Epidermal melanocyte (primary cell): Measurements from ENCODE around the gene LCE6A.

ENCODE experiments used
- DNase-seq: peaks from one replicate; pipeline ENCODE4 v3.0.0; 2011; ENCODE audit warnings: low spot score; ENCODE audit not compliant: insufficient read length

The LCE6A gene

DNA sequence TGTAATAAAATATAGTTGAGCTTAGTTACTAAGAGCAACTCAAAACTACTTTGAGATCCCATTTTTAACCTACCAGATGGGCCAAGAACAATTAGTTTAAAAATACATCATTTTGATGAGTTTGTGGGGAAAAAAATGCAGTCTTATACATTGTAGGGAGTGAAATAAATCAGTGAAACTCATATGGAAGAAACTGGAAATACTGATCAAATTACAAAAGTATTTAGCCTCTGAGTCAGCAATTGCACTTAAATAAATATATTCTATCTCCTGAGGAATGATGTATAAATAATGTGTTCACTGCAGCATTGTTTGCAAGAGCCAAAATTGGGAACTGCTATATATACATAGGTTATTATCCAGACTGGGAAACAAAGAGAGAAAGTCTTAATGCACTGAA lies 30.8 kb downstream of the LCE6A start:
- no peak for DNase-seq

DNA sequence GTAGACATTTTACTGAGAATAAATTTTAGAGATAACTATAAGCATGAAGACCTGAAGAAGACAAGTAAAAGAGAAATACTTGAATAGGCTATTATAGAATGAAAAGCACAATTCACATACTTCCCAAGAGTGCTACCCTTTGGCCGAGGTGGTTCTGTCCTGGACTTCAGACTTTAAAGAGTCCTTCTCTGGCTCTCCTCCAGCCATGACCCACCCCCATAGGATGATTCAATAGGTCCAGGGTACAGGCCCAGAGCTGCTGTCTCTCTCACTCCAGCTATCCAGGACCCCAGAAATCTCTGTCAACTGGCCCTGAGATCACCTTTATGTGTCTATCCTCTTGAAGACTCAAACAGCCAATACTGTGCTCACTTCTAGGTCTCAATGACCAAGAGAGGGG lies 34.2 kb downstream of the LCE6A start:
- DNase-seq = no peak

DNA sequence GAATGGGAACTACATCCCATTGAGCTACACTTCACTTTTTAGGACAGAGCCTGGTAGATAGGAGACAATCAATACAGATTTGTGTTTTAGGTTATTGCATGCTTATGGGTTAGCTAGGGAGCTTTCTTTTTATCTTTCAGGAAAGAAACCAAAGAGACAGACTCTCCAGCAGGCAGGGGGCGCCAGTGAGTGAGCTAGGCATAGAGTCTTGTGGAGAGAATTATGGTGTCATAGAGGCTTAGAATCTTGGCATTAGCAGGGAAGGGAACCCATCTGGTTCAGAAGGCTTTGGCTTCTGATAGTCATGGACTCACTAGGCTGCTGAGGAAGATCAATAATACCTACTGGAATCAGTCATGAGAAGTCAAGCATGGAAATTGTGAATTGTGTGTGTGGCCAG lies 35.4 kb downstream of the LCE6A start, which contains the start of gene SMCP:
Gene SMCP, plus strand, starts transcription at position 281 of the 400 bp plus-strand sequence. CDS start 6,101 bp downstream, outside the sequence.
- no peak for DNase-seq

DNA sequence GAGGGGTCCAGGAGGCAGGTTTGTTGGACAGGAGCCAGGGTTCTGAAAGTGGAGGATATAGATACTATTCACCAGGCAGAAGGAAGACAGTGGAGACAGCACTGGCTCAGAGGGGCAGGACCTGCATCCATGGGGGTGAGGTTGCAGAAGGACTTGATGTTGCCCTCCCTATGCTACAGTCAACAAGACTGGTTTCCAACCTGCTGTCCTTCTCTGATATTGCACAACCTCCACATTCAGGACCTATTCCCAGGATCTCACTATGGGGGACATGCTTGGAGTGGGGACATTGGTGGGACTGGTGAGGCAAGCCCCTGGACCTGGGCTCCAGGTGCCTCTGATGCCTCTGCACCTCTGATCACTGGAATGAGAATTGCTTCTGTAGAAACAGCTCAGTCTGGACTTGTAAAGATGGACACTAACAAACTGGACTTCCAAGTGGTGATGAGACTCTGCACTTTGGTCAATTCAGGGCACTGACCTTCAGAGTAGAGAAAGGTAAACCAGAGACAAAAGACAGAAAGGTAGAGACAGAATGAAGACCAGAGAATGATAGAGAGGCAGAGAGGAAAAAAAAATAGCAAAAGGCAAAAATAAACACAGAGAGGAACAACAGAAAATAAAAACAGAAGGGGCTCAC lies 37.0 kb downstream of the LCE6A start:
- no peak for DNase-seq

DNA sequence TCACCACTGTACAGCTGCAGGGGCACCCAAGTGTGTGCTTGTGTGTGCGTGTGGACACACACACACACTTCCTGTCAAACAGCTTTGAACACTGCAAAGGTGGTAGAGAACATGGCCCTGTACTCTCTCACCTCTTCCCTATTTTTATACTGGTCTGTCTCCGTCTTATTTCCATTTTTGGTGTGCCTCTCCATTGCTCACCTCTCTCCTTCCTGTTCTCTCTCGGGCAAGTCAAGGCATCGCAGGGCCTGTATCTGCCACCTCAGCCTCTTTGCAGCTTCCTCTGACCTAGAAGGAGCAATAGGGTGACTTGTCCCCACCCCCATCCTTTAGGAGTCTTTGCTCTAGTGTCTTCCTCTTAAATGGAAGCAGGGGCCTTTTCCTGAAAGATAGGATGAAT lies 37.7 kb downstream of the LCE6A start:
- no peak for DNase-seq

DNA sequence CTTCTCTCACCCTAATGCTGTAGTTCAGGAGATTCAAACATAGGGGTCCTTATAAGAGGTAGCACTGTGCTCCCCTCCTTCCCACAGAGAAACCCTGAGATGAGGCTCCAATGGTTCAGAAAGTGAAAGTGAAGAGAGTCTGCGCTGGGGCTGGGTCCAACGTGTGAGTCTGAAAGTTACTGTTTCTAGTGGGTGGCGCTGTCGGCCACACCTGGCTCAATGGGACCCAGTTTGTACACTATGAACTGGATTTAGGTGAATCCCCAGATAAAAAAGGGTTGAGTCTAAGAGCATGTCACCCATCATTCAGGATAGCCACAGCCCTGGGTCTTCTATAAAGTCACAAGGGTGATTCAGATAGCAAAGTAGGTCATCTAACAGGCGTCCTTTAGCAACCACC lies 38.3 kb downstream of the LCE6A start:
- DNase-seq = no peak

DNA sequence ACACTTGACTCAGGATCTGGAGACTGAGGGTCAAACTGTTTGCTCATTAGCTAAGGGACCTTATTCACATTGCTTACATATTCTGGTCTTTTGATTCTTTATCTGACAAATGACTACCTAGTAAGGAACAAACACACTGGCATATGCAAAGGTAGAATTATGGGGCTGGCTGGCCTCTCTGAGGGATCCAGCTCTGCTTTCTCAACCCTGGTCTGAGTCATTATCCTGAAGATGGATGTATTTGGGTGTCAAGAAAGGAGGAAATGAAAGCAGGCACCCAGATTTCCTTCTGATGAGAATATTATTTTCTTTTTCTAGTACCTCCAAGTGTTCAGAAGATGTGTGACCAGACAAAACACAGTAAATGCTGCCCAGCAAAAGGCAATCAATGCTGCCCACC lies 41.4 kb downstream of the LCE6A start:
- no peak for DNase-seq

DNA sequence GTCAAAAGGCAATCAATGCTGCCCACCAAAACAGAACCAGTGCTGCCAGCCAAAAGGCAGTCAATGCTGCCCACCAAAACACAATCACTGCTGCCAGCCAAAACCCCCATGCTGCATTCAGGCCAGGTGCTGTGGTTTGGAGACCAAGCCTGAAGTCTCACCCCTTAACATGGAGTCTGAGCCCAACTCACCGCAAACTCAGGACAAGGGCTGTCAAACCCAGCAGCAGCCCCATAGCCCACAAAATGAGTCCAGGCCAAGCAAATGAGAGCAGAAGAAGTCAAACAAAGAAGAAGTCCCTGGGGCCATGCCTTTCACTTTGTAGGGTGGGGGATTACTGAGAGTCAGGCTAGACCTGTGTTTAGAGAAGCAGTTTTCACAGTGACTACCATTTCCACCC lies 41.9 kb downstream of the LCE6A start:
- DNase-seq = no peak

DNA sequence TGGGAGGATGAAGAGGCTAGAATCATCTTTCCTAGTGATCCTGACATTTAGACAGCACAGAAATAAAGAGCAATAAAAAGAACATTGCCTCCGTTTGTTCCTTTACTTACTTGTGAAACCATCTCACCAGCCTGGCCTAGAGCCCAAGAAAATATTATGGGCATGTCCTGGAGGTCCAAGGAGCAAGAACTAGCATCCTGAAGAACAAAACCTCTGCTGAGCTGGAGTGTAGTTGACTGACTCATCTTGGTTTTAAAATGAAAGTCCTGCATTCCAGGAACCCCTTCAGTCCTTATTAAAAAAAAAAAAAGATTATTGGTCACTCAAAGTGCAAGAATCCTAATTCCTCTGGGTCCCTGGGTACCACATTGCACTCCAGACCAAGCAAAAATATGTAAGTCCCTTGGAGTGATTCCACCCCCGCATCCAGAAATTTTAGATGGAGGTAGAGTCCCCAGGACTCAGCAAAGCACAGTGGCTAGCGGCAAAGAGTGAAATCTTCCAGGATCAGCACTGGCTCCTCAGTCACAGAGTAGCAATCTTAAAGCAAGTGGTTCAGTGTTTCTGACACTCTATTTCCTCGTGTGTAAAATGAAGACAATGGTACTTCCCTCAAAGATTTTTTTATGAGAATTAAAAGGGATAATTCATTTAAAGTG lies 42.4 kb downstream of the LCE6A start:
- DNase-seq = no peak

DNA sequence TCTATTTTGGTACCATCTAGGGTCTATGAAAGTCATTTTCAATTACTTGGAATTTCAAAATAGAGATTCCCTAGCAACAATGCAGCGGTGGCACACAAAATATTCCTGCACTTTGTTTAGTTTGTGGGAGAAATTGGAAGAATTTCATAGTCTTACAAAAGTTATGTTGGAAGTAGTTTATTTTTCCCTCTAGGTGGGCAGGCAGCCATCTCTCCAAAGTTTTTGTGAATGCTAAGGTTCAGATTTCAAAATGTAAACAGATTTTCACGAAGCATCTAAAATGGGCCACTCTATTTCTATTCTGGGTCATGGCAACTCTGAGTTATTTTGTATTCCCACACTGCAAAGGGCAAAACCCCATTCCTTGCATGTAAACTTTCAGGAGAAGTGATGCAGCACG lies 43.4 kb downstream of the LCE6A start:
- DNase-seq = no peak

DNA sequence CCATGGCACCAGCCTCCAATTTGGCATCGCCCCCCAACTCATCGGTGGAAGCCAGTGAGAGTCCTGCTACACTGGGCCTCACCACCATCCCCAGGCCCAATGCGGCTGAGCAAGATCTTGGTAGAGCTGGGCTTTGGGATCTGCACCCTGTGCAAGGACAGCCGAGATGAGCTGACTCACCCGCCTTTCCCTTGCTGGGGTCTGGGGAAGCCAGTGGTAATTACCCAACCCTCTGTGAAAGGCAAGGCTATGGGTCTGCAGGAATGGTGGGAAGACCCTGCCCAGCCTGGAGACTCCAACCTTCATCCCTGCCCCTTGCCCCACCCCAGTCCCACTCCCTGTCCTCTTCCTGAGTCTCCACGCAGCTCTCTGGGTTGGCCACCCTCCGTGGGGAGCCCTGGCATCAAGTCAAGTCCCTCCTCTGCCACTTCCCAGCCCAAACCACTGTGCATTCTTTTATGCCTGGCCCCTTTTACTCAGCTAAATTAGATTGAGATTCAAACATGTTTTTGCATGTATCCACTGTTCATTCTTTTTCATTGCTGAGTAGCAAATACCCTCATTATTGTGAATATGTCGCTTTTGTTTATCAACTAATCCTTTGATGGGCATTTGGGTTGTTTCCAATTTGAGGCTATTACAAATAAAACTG lies 44.2 kb downstream of the LCE6A start:
- DNase-seq = no peak

DNA sequence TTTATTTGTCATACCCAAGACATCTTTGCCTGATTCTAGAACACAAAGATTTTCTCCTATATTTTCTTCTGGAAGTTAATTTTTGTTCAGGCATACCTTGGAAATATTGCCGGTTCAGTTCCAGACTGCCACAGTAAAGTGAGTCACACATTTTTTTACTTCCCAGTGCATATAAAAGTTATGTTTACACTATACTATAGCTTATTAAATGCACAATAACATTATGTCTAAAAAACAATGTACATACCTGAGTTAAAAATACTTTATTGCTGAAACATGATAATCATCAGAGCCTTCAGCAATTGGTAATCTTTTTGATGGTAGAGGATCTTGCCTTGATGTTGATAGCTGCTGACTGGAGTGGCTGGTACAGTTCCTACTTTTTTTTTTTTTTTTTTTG lies 45.5 kb downstream of the LCE6A start:
- no peak for DNase-seq
